Right lobe of liver (tissue), 4 donors: ENCODE data around the gene CADM2.

Experiments used
- POLR2A ChIP-seq: fragments of 450-650 bp; IDR thresholded peaks from one replicate; pipeline ENCODE4 v1.6.1; 2017; ENCODE audit warnings: antibody characterized with exemption, mild to moderate bottlenecking
- TF ChIP-seq, protein P1 (sequence below), 4 donors: fragments of 200-600 bp in 3 of 4; fragments of 450-650 bp in 1 of 4; IDR thresholded peaks; one replicate each; pipeline versions ENCODE4 v1.5.1 to v1.8.0; 2016 to 2022; ENCODE audit warnings: antibody characterized with exemption in 4 of 4, mild to moderate bottlenecking in 2 of 4
- donor health status: DM: no; HTN: no; CAD: no.
- donor health status: DM: no; HTN: no; CAD: no.
- donor health status: DM: no; HTN: yes; CAD: no.

DNA sequence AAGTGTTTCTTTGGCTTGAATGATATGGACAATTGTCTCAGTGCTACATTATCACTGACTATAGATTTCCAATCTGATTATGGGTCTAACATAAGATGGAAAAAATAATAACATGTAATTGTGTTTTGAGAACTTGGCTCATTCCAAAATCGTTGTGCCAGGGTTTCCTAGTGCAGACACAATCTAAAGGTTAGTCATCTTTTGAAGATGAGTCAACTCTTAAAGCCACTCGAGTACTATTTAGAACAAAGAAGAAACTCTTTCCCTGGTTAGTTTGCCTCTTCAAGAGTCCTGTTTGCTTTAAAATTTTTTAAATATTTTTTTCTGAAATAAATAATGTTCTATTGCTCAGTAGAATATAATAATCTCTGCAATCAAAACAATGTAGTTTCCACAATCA, 301.0 kb downstream of the CADM2 start:
- TF ChIP-seq, protein P1, sequence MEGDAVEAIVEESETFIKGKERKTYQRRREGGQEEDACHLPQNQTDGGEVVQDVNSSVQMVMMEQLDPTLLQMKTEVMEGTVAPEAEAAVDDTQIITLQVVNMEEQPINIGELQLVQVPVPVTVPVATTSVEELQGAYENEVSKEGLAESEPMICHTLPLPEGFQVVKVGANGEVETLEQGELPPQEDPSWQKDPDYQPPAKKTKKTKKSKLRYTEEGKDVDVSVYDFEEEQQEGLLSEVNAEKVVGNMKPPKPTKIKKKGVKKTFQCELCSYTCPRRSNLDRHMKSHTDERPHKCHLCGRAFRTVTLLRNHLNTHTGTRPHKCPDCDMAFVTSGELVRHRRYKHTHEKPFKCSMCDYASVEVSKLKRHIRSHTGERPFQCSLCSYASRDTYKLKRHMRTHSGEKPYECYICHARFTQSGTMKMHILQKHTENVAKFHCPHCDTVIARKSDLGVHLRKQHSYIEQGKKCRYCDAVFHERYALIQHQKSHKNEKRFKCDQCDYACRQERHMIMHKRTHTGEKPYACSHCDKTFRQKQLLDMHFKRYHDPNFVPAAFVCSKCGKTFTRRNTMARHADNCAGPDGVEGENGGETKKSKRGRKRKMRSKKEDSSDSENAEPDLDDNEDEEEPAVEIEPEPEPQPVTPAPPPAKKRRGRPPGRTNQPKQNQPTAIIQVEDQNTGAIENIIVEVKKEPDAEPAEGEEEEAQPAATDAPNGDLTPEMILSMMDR (IDR thresholded peaks at IDR 0.05), result no peak
- TF ChIP-seq POLR2A, result no peak
